ENCODE results near the gene CFAP65. TPM values are rescaled to one million over a fixed set of nuclear protein-coding genes. Genes with fewer than 3 reads are reported as not detected.

Gene CFAP65
- total and polyA plus RNA-seq, 2 donors, result 0.05 to 0.27 TPM

DNA sequence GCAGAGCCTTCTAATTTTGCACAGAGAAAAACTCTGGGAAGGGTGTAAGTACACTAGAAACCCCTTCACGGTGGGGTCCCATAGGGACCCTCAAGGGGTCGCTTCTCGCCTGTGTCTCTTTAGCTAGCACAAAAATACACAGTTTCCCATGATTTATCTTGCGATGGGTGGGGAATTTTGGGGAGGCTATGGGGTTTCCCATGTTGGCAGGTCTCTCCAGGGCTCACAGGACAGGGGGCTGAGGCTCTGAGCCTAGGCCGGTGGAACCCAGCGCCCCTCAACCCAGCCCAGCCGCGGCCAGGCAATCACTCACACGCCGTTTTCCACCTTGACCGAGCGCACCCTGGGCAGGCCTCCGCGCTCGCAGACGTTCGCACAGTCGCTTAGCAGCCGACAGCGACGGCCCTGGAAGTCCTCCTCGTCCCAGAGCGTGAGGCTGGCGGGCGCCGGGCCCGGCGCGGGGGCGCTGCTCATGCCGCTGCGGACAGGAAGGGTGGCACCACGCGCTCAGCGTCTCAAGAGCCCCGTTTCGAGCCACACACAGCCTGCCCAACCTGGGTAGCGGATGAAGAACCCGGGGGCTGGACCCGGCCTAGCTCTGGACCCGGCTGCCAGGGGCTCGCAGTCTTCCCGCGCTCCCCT lies 48.5 kb downstream of the CFAP65 start:
- 5% methylated on average over 44 of the region's 44 CpGs for whole genome bisulfite sequencing
- H3K4me3 ChIP-seq (ENCODE audit: low read length in 2 of 2), result no peak overlapping the region
- peaks cover 0 to 5% of the 10 kb centered on the region in 2 donors for H3K4me1 ChIP-seq (ENCODE audit: control insufficient read depth in 2 of 2, insufficient read depth in 2 of 2, low read length in 2 of 2)
- no peak for DNase-seq (ENCODE audit: low read depth in 6 of 9, low spot score in 9 of 9)
- H3K27me3 ChIP-seq (ENCODE audit: control insufficient read depth in 2 of 2, insufficient read depth in 1 of 2, low read length in 1 of 2), result peaks cover 72 to 100% of the 10 kb centered on the region in 2 donors
- H3K27ac ChIP-seq (ENCODE audit: low read depth in 1 of 2, low read length in 1 of 2), result no peak overlapping the region
- peaks cover 0 to 3% of the 10 kb centered on the region in 2 donors for H3K9me3 ChIP-seq (ENCODE audit: control insufficient read depth in 2 of 2, insufficient read depth in 1 of 2, low read length in 1 of 2)
- no peaks in the 10 kb centered on the region for H3K36me3 ChIP-seq (ENCODE audit: control insufficient read depth in 2 of 2, insufficient read depth in 2 of 2, low read length in 1 of 2)

DNA sequence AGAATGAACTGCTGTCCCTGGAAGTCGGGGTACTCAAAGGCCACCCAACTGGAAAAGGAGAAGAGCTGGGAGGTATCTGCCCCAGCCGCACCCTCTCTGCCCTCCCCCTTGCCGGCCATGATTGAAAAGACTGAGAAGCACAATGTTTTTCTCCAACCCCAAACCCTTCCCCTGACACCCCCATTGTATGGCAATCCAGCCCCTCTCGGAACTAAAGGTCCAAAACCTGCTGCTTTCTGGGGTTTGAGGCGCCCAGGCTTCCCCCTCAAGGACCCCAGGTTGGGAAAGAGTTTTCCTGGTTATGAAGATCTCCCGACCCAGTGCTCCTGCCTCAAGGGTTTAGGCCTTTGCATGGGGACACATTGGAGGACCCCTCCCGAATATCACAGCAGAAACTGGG lies 49.1 kb downstream of the CFAP65 start:
- no peak overlapping the region for H3K4me3 ChIP-seq (ENCODE audit: low read length in 2 of 2)
- H3K27ac ChIP-seq (ENCODE audit: low read depth in 1 of 2, low read length in 1 of 2), result no peak overlapping the region
- no peaks in the 10 kb centered on the region for H3K36me3 ChIP-seq (ENCODE audit: control insufficient read depth in 2 of 2, insufficient read depth in 2 of 2, low read length in 1 of 2)
- peaks cover 0 to 3% of the 10 kb centered on the region in 2 donors for H3K9me3 ChIP-seq (ENCODE audit: control insufficient read depth in 2 of 2, insufficient read depth in 1 of 2, low read length in 1 of 2)
- H3K27me3 ChIP-seq (ENCODE audit: control insufficient read depth in 2 of 2, insufficient read depth in 1 of 2, low read length in 1 of 2), result peaks cover 70 to 100% of the 10 kb centered on the region in 2 donors
- 14% methylated on average over 7 of the region's 7 CpGs for WGBS
- H3K4me1 ChIP-seq (ENCODE audit: control insufficient read depth in 2 of 2, insufficient read depth in 2 of 2, low read length in 2 of 2), result peaks cover 0 to 5% of the 10 kb centered on the region in 2 donors
- DNase-seq (ENCODE audit: low read depth in 6 of 9, low spot score in 9 of 9), result no peak

DNA sequence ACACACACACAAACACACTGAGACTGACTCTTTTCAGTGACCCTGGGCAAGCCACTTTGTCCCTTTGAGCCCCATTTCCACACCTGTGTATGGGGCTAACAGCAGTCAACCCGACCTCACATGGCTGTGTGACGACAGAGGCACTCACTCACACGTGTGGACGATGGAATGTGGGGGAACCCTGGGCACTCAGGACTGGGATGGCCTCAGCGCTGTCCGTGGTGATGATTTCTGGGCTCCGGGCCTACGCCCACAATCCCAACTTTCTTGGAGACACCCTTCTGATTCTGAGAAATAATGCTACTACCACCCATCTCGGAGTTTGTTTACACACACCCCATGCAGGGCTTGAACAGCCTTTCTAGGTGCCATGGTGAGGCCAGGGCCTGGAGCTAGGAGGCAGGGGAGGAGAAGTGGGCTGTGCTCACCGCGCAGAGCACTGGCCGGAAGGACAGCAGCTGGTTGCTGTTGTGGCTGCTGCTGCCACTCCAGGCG lies 49.6 kb downstream of the CFAP65 start:
- H3K27ac ChIP-seq (ENCODE audit: low read depth in 1 of 2, low read length in 1 of 2), result no peak overlapping the region
- no peaks in the 10 kb centered on the region for H3K36me3 ChIP-seq (ENCODE audit: control insufficient read depth in 2 of 2, insufficient read depth in 2 of 2, low read length in 1 of 2)
- peaks cover 0 to 5% of the 10 kb centered on the region in 2 donors for H3K4me1 ChIP-seq (ENCODE audit: control insufficient read depth in 2 of 2, insufficient read depth in 2 of 2, low read length in 2 of 2)
- no peak for DNase-seq (ENCODE audit: low read depth in 6 of 9, low spot score in 9 of 9)
- H3K4me3 ChIP-seq (ENCODE audit: low read length in 2 of 2), result no peak overlapping the region
- peaks cover 0 to 3% of the 10 kb centered on the region in 2 donors for H3K9me3 ChIP-seq (ENCODE audit: control insufficient read depth in 2 of 2, insufficient read depth in 1 of 2, low read length in 1 of 2)
- H3K27me3 ChIP-seq (ENCODE audit: control insufficient read depth in 2 of 2, insufficient read depth in 1 of 2, low read length in 1 of 2), result peaks cover 68 to 100% of the 10 kb centered on the region in 2 donors
- WGBS, result 8% methylated on average over 13 of the region's 13 CpGs

DNA sequence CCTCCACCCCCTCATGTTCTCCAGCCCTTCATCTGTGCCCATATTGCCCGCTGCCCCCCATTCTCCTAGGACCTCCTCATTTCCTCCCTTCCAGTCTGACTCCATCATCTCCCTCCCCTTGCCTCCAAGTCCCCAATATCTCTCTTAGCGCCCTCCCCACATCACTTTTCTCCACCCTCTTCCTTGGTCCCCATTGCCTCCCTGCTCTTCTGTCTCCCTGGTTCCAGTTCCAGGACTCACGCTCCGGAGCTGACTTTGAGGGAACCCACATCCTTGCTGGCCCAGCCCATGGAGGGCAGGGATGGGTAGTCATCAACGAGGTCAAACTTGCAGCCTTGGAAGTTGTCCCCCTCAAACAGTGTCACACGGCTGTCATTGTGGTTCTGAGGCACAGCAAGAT lies 50.7 kb downstream of the CFAP65 start:
- Histone ChIP-seq H3K9me3 (ENCODE audit: control insufficient read depth in 2 of 2, insufficient read depth in 1 of 2, low read length in 1 of 2) (peaks cover 0 to 3% of the 10 kb centered on the region in 2 donors), H3K27me3 (ENCODE audit: control insufficient read depth in 2 of 2, insufficient read depth in 1 of 2, low read length in 1 of 2) (peaks cover 68 to 100% of the 10 kb centered on the region in 2 donors), H3K4me3 (ENCODE audit: low read length in 2 of 2) (no peak overlapping the region), H3K27ac (ENCODE audit: low read depth in 1 of 2, low read length in 1 of 2) (no peak overlapping the region), H3K4me1 (ENCODE audit: control insufficient read depth in 2 of 2, insufficient read depth in 2 of 2, low read length in 2 of 2) (peaks cover 0 to 2% of the 10 kb centered on the region in 2 donors), H3K36me3 (ENCODE audit: control insufficient read depth in 2 of 2, insufficient read depth in 2 of 2, low read length in 1 of 2) (no peaks in the 10 kb centered on the region)
- WGBS, result 15% methylated on average over 6 of the region's 6 CpGs
- DNase-seq (ENCODE audit: low read depth in 6 of 9, low spot score in 9 of 9), result no peak

DNA sequence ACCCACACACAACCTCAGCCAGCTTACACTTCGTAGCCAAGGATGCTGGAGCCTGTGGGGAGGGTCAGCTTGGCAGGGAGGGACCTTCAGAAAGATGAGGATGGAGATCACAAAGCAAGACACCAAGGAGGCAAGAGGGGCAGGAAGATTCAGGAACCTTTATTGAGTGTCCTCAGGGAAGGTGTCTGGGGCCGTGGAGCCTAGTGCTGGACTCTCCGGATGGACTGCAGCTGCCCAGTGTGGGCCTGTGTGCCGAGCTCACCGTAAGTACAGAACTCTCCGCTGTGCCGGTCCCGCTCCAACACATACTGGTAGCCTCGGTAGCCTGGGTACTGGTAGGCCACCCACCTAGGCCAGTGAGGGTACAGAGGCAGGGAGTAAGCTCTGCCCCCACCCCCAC lies 51.3 kb downstream of the CFAP65 start:
- Histone ChIP-seq H3K36me3 (ENCODE audit: control insufficient read depth in 2 of 2, insufficient read depth in 2 of 2, low read length in 1 of 2) (no peaks in the 10 kb centered on the region), H3K27me3 (ENCODE audit: control insufficient read depth in 2 of 2, insufficient read depth in 1 of 2, low read length in 1 of 2) (peaks cover 68 to 100% of the 10 kb centered on the region in 2 donors), H3K27ac (ENCODE audit: low read depth in 1 of 2, low read length in 1 of 2) (no peak overlapping the region), H3K9me3 (ENCODE audit: control insufficient read depth in 2 of 2, insufficient read depth in 1 of 2, low read length in 1 of 2) (peaks cover 0 to 2% of the 10 kb centered on the region in 2 donors), H3K4me1 (ENCODE audit: control insufficient read depth in 2 of 2, insufficient read depth in 2 of 2, low read length in 2 of 2) (peaks cover 0 to 2% of the 10 kb centered on the region in 2 donors), H3K4me3 (ENCODE audit: low read length in 2 of 2) (no peak overlapping the region)
- WGBS, result 23% methylated on average over 9 of the region's 9 CpGs
- no peak for DNase-seq (ENCODE audit: low read depth in 6 of 9, low spot score in 9 of 9)

DNA sequence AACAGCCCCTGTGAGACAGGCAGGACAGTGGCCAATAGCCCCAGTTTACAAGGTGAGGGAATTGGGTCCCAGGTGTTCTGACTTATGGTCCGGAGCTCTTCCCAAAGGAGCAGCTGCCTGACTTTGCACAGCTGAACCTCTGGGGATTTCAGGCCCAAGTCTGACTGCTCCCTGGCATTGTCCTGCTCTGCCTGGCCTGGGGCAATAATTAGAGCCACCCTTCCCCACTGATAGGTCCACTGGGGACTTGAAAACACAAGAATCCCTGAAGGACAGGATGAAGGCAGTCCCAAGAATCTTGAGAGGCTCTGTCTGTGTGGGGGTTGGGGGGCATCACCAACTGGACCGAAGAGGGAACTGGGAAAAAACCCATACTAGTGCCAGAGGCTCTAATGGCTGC lies 52.7 kb downstream of the CFAP65 start:
- Histone ChIP-seq H3K9me3 (ENCODE audit: control insufficient read depth in 2 of 2, insufficient read depth in 1 of 2, low read length in 1 of 2) (peaks cover 0 to 7% of the 10 kb centered on the region in 2 donors), H3K4me1 (ENCODE audit: control insufficient read depth in 2 of 2, insufficient read depth in 2 of 2, low read length in 2 of 2) (peaks cover 0 to 8% of the 10 kb centered on the region in 2 donors), H3K4me3 (ENCODE audit: low read length in 2 of 2) (no peak overlapping the region), H3K36me3 (ENCODE audit: control insufficient read depth in 2 of 2, insufficient read depth in 2 of 2, low read length in 1 of 2) (no peaks in the 10 kb centered on the region), H3K27me3 (ENCODE audit: control insufficient read depth in 2 of 2, insufficient read depth in 1 of 2, low read length in 1 of 2) (peaks cover 70 to 100% of the 10 kb centered on the region in 2 donors), H3K27ac (ENCODE audit: low read depth in 1 of 2, low read length in 1 of 2) (no peak overlapping the region)
- no peak for DNase-seq (ENCODE audit: low read depth in 6 of 9, low spot score in 9 of 9)
- 52% methylated on average over 2 of the region's 2 CpGs for WGBS

DNA sequence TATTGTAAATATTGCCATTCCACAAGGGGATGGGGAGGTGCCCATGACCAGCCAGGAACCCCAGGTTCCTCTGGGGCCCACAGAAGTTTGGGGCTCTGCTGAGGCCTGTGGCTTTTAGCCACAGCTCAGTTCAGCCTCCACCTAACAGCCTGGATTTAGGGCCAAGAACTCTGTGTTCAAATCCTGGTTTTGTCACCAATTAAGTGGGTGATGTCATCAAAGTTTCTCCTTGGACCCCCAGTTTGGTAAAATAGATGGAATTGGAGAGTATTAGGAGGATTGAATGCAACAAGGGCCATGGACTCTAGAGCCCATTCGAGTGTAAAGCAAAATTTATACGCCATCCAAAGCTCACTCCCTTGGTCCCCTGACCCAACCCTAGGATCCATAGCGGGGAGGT lies 53.2 kb downstream of the CFAP65 start:
- Histone ChIP-seq H3K4me3 (ENCODE audit: low read length in 2 of 2) (no peak overlapping the region), H3K27me3 (ENCODE audit: control insufficient read depth in 2 of 2, insufficient read depth in 1 of 2, low read length in 1 of 2) (peaks cover 70 to 100% of the 10 kb centered on the region in 2 donors), H3K27ac (ENCODE audit: low read depth in 1 of 2, low read length in 1 of 2) (no peak overlapping the region), H3K36me3 (ENCODE audit: control insufficient read depth in 2 of 2, insufficient read depth in 2 of 2, low read length in 1 of 2) (no peaks in the 10 kb centered on the region), H3K9me3 (ENCODE audit: control insufficient read depth in 2 of 2, insufficient read depth in 1 of 2, low read length in 1 of 2) (peaks cover 0 to 7% of the 10 kb centered on the region in 2 donors), H3K4me1 (ENCODE audit: control insufficient read depth in 2 of 2, insufficient read depth in 2 of 2, low read length in 2 of 2) (peaks cover 0 to 7% of the 10 kb centered on the region in 2 donors)
- WGBS, result 56% methylated on average over 3 of the region's 3 CpGs
- no peak for DNase-seq (ENCODE audit: low read depth in 6 of 9, low spot score in 9 of 9)

DNA sequence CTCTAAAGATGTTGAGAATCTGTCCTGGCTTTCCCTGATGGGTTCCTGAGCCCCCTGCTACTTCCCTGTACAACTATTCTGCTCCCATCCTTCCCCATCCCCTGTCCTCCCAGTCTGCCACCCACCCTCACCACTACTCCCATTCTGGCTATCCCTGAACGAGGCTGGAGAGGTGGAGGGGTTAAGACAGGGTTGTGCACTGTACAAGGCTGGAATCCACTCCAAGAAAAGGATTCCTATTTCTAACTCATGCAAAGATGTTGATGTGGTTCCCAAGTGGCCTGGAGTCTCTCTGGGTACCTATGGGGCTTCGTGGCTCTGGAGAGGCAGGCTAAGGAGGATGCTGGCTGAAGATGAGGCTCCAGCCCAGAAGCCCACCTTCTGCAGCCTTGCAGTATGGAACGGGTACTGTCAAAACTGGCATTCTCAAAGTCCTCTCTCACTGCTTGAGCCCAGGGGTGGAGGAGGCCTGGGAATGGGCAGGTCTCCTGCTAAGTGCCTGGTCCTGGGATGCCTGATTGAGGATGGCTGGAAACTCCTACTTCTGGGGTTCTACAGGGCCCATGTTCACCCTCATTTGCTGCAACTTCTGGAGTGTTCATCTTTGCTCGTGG lies 55.1 kb downstream of the CFAP65 start:
- H3K9me3 ChIP-seq (ENCODE audit: control insufficient read depth in 2 of 2, insufficient read depth in 1 of 2, low read length in 1 of 2), result peaks cover 0 to 9% of the 10 kb centered on the region in 2 donors
- DNase-seq (ENCODE audit: low read depth in 6 of 9, low spot score in 9 of 9), result no peak
- peaks cover 70 to 100% of the 10 kb centered on the region in 2 donors for H3K27me3 ChIP-seq (ENCODE audit: control insufficient read depth in 2 of 2, insufficient read depth in 1 of 2, low read length in 1 of 2)
- no peak overlapping the region for H3K27ac ChIP-seq (ENCODE audit: low read depth in 1 of 2, low read length in 1 of 2)
- peaks cover 3 to 11% of the 10 kb centered on the region in 2 donors for H3K4me1 ChIP-seq (ENCODE audit: control insufficient read depth in 2 of 2, insufficient read depth in 2 of 2, low read length in 2 of 2)
- 63% methylated on average over 4 of the region's 4 CpGs for WGBS
- no peaks in the 10 kb centered on the region for H3K36me3 ChIP-seq (ENCODE audit: control insufficient read depth in 2 of 2, insufficient read depth in 2 of 2, low read length in 1 of 2)
- no peak overlapping the region for H3K4me3 ChIP-seq (ENCODE audit: low read length in 2 of 2)

DNA sequence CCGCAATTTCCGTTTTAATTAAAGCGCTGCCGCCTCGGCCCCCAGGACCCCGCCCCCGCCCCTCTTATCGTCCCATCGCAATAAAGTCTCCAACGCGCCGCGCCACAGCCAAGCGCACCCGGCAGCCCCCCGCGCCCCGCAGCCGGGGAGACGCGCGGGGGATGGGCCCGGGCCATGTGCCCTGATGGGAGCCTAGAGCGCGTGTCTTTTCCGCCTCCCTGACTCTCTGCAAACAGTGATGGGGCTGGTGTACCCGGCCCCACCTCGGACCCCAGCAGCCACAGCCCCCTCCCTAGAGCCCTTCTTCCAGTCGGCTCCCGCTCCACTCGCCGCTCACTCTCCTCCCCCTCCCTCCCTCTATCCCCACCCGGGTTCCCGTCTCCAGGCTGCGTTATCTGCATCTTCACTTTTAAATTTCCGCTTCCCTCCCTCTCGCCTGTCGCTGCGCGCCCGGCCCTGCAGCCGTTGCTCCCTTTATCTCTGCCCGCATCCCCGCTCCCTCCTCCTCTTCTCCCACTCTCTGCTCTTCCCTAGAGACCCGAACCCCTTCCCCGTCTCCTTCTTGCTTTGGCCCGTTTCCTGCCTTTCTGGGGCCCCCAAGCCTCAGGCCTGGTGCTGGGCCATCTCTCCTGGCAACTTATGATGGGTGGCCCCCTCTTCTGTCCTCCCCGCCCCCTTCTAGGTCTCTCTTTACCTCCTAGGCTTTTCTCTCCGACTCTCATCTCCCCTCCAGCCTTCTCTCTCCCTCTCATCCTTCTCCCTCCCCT lies 55.8 kb downstream of the CFAP65 start:
- Histone ChIP-seq H3K4me3 (ENCODE audit: low read length in 2 of 2) (no peak overlapping the region), H3K9me3 (ENCODE audit: control insufficient read depth in 2 of 2, insufficient read depth in 1 of 2, low read length in 1 of 2) (peaks cover 0 to 13% of the 10 kb centered on the region in 2 donors), H3K4me1 (ENCODE audit: control insufficient read depth in 2 of 2, insufficient read depth in 2 of 2, low read length in 2 of 2) (peaks cover 3 to 11% of the 10 kb centered on the region in 2 donors), H3K27me3 (ENCODE audit: control insufficient read depth in 2 of 2, insufficient read depth in 1 of 2, low read length in 1 of 2) (peaks cover 72 to 100% of the 10 kb centered on the region in 2 donors), H3K36me3 (ENCODE audit: control insufficient read depth in 2 of 2, insufficient read depth in 2 of 2, low read length in 1 of 2) (no peaks in the 10 kb centered on the region), H3K27ac (ENCODE audit: low read depth in 1 of 2, low read length in 1 of 2) (no peak overlapping the region)
- 4% methylated on average over 49 of the region's 49 CpGs for WGBS
- no peak for DNase-seq (ENCODE audit: low read depth in 6 of 9, low spot score in 9 of 9)
